ENCODE measurements around the gene SUPT3H. TPM values are rescaled to one million over a fixed set of nuclear protein-coding genes. Genes with fewer than 3 reads are reported as not detected.

Gene SUPT3H
- total RNA-seq, 1 donor: 10.6 TPM

- peak overlapping the region; percentile 53 for H3K4me3 ChIP-seq (ENCODE audit: low read depth, low read length)
These were observed 49.2 kb downstream of the SUPT3H start for GRCh38 chr6:45328523-45328922.

GRCh38 chr6:45327956-45328522 lies 49.7 kb downstream of the SUPT3H start, which contains the start of gene RUNX2:
Gene RUNX2 (plus strand): TSS chr6:45328330. CDS start chr6:45328727, 397 bp downstream.
- TF ChIP-seq CTCF (IDR thresholded peaks at IDR 0.05; ENCODE audit: insufficient read depth, low read length): no peak

More at GRCh38 chr6:45328523-45328922, 49.2 kb downstream of the SUPT3H start:
- no peak for DNase-seq (ENCODE audit: low read depth)
- no peak for TF ChIP-seq CTCF (IDR thresholded peaks at IDR 0.05; ENCODE audit: insufficient read depth, low read length)

GRCh38 chr6:45326698-45327417 lies 50.9 kb downstream of the SUPT3H start:
- no peak for TF ChIP-seq CTCF (IDR thresholded peaks at IDR 0.05; ENCODE audit: insufficient read depth, low read length)
- H3K4me3 ChIP-seq (ENCODE audit: low read depth, low read length): no peak overlapping the region
- DNase-seq (ENCODE audit: low read depth): no peak

More at GRCh38 chr6:45327956-45328522, 49.7 kb downstream of the SUPT3H start, which contains the start of gene RUNX2:
- H3K4me3 ChIP-seq (ENCODE audit: low read depth, low read length): peak within 1 kb of the TSS; percentile 53
- DNase-seq (ENCODE audit: low read depth): peak; percentile 95

GRCh38 chr6:45323656-45324224 lies 54.0 kb downstream of the SUPT3H start:
- no peak overlapping the region for H3K4me3 ChIP-seq (ENCODE audit: low read depth, low read length)
- DNase-seq (ENCODE audit: low read depth): no peak
- TF ChIP-seq CTCF (IDR thresholded peaks at IDR 0.05; ENCODE audit: insufficient read depth, low read length): no peak

GRCh38 chr6:45320349-45320748 lies 57.4 kb downstream of the SUPT3H start:
- DNase-seq (ENCODE audit: low read depth): no peak
- no peak overlapping the region for H3K4me3 ChIP-seq (ENCODE audit: low read depth, low read length)
- TF ChIP-seq CTCF (IDR thresholded peaks at IDR 0.05; ENCODE audit: insufficient read depth, low read length): no peak

GRCh38 chr6:45314146-45314545 lies 63.6 kb downstream of the SUPT3H start:
- TF ChIP-seq CTCF (IDR thresholded peaks at IDR 0.05; ENCODE audit: insufficient read depth, low read length): no peak
- H3K4me3 ChIP-seq (ENCODE audit: low read depth, low read length): no peak overlapping the region
- no peak for DNase-seq (ENCODE audit: low read depth)

Measured in fibroblast of the aortic adventitia (primary cell).